Parathyroid adenoma (tissue), 2 donors: ENCODE measurements around the gene SKAP1.

ENCODE experiments used
- H2AFZ ChIP-seq: fragments of 300-600 bp; sonication (generic); one replicate; pipeline ENCODE4 v1.7.0; 2017; ENCODE audit warnings: antibody characterized with exemption, mild to moderate bottlenecking
- H3K27ac ChIP-seq: fragments of 300-600 bp; sonication (generic); one replicate; pipeline ENCODE4 v1.7.0; 2017
- H3K27me3 ChIP-seq: fragments of 300-600 bp; sonication (generic); one replicate; pipeline ENCODE4 v1.7.0; 2017; ENCODE audit warnings: low read length; ENCODE audit not compliant: control insufficient read depth, insufficient read depth
- H3K36me3 ChIP-seq: fragments of 300-600 bp; sonication (generic); one replicate; pipeline ENCODE4 v1.7.0; 2017; ENCODE audit warnings: low read length; ENCODE audit not compliant: control insufficient read depth, insufficient read depth
- H3K4me1 ChIP-seq: fragments of 300-600 bp; sonication (generic); one replicate; pipeline ENCODE4 v1.7.0; 2017; ENCODE audit warnings: control low read depth
- H3K4me2 ChIP-seq: fragments of 300-600 bp; sonication (generic); one replicate; pipeline ENCODE4 v1.7.0; 2017; ENCODE audit warnings: low read length
- H3K4me3 ChIP-seq: fragments of 300-600 bp; sonication (generic); one replicate; pipeline ENCODE4 v1.7.0; 2017; ENCODE audit warnings: low read depth, low read length
- H3K79me2 ChIP-seq: fragments of 300-600 bp; sonication (generic); one replicate; pipeline ENCODE4 v1.7.0; 2017; ENCODE audit warnings: control low read depth
- H3K9ac ChIP-seq: fragments of 300-600 bp; sonication (generic); one replicate; pipeline ENCODE4 v1.7.0; 2017; ENCODE audit warnings: mild to moderate bottlenecking
- H3K9me3 ChIP-seq: fragments of 300-600 bp; sonication (generic); one replicate; pipeline ENCODE4 v1.7.0; 2017; ENCODE audit warnings: low read length; ENCODE audit not compliant: control insufficient read depth
- TF ChIP-seq, protein P1 (sequence below): fragments of 300-600 bp; sonication (generic); IDR thresholded peaks from one replicate; pipeline ENCODE4 v1.7.0; 2017; ENCODE audit warnings: antibody characterized with exemption, mild to moderate bottlenecking
- donor health status: primary hyperparathyroidism.

SKAP1 gene

DNA sequence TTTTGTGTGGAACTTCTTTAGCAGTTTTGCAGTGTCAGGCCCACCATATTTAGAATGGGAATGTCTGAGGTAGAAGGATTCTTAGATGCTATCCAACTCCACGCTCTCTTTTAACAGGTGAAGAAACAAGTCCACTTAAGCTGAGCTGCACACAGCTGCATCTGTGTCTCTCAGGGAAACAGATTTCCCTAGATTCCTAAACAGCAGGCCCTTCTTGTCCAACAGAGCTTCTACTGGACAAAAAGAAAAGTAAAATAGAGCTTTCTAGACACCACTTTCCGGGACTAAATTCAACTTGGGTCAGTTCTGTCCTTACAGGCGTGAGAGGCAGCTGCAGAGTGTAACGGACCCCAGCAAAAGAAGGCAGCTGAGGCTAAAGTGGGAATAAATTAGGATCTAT lies 270.8 kb downstream of the SKAP1 start:
- no peaks in the 10 kb centered on the region for H3K27me3 ChIP-seq
- TF ChIP-seq, protein P1, sequence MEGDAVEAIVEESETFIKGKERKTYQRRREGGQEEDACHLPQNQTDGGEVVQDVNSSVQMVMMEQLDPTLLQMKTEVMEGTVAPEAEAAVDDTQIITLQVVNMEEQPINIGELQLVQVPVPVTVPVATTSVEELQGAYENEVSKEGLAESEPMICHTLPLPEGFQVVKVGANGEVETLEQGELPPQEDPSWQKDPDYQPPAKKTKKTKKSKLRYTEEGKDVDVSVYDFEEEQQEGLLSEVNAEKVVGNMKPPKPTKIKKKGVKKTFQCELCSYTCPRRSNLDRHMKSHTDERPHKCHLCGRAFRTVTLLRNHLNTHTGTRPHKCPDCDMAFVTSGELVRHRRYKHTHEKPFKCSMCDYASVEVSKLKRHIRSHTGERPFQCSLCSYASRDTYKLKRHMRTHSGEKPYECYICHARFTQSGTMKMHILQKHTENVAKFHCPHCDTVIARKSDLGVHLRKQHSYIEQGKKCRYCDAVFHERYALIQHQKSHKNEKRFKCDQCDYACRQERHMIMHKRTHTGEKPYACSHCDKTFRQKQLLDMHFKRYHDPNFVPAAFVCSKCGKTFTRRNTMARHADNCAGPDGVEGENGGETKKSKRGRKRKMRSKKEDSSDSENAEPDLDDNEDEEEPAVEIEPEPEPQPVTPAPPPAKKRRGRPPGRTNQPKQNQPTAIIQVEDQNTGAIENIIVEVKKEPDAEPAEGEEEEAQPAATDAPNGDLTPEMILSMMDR = no peak
- H3K4me2 ChIP-seq = no peak overlapping the region
- no peaks in the 10 kb centered on the region for H3K36me3 ChIP-seq
- no peaks in the 10 kb centered on the region for H3K79me2 ChIP-seq
- no peak overlapping the region for H3K9ac ChIP-seq
- no peaks in the 10 kb centered on the region for H3K4me1 ChIP-seq
- no peak overlapping the region for H3K27ac ChIP-seq
- no peak overlapping the region for H2AFZ ChIP-seq
- no peaks in the 10 kb centered on the region for H3K9me3 ChIP-seq
- H3K4me3 ChIP-seq = no peak overlapping the region

DNA sequence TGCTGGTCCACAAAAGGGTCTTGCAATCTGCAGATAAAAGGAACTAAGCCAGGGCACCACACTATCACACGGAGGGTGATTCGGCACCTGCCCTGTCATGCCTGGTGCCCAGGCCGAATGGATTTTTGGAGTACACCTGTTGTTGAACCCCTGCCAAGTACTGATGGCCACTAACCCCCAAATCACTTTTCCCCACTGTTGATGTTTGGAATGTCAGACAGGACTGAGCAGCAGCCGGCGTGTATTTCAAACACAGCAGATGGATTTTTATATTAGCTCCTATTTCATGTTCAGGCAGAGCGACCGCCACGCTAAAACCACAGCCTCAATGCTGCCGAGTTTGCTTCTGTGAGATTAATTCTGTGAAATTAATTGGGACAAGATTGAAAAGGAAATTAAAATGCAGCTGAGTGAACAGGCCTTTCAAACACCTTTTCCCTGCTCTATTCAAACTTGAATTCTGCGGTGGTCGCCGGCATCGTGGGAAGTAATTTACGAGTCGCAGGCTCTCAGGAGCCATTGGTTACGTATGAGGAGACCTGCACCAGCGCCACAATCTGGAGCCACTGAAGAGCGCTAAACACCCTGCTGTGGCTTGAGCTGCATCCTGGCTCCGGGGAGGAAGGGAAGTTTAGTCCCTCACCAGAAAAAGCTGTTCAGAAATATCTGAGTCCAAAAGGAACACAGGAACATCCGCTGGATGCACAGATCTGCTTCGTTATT lies 274.0 kb downstream of the SKAP1 start:
- TF ChIP-seq, protein P1 = no peak
- Histone ChIP-seq H3K36me3 (no peaks in the 10 kb centered on the region), H3K4me3 (no peak overlapping the region), H3K9me3 (no peaks in the 10 kb centered on the region), H3K9ac (no peak overlapping the region), H3K4me2 (no peak overlapping the region), H3K27me3 (no peaks in the 10 kb centered on the region), H2AFZ (no peak overlapping the region), H3K27ac (no peak overlapping the region), H3K4me1 (no peaks in the 10 kb centered on the region), H3K79me2 (no peaks in the 10 kb centered on the region)

DNA sequence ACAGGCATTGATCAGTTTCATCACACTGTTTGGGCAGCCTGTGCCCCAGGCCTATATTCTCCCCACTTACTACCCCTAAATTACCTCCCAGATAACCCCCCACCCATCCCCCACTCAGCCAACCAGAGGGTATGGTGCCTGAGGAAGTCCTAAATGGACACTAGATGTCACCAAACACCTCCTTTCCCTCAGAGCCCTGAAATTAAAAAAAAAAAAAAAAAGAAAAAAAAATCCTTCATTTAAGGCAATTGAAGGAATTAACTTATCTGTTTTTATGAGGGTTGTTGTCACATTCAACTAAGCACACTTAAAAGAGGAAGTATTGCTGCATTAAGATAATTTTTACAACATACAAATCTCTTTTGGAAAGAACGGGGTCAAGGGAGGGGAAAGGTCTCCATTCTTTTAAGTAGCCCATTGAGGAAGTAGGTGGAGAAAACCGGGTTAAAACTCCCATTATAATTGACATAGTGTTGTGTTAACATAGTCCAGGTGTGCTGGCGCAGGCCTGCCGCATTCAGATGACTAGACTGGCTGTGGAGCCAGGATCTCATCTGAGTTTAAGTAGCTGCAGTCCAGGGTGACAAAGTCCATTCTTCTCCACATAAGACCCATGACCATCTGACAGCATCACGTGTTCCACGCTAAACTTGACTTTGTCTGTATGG lies 276.2 kb downstream of the SKAP1 start:
- no peaks in the 10 kb centered on the region for H3K36me3 ChIP-seq
- H3K27me3 ChIP-seq = no peaks in the 10 kb centered on the region
- no peaks in the 10 kb centered on the region for H3K79me2 ChIP-seq
- no peak overlapping the region for H3K4me2 ChIP-seq
- H2AFZ ChIP-seq = no peak overlapping the region
- H3K9ac ChIP-seq = no peak overlapping the region
- H3K9me3 ChIP-seq = no peaks in the 10 kb centered on the region
- H3K4me1 ChIP-seq = no peaks in the 10 kb centered on the region
- H3K4me3 ChIP-seq = no peak overlapping the region
- TF ChIP-seq, protein P1 = peak; percentile 28
- no peak overlapping the region for H3K27ac ChIP-seq

DNA sequence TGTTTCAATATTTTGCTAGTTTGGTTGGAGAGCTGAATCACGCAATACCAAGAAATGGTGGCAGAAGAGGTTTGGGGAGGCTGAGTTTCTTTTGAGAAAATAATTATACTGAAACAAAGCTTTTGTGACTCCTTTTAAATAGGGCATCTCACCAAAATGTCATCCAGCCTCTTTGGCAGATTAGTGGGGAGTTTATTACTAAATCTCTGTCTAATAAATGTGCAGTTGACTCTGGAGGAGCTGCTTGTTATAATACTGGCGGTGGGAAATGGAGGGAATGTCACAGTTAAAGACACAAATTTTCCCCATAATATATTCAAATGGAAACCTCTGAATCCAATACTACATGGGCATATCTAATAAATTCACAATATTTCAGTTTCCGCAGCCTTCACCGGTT lies 277.7 kb downstream of the SKAP1 start:
- H3K27me3 ChIP-seq = no peaks in the 10 kb centered on the region
- H3K27ac ChIP-seq = no peak overlapping the region
- TF ChIP-seq, protein P1 = no peak

More for the DNA sequence above, 277.7 kb downstream of the SKAP1 start:
- Histone ChIP-seq H3K9ac (no peak overlapping the region), H3K9me3 (no peaks in the 10 kb centered on the region), H3K4me3 (no peak overlapping the region), H3K4me1 (no peaks in the 10 kb centered on the region), H3K36me3 (no peaks in the 10 kb centered on the region), H3K4me2 (no peak overlapping the region), H2AFZ (no peak overlapping the region), H3K79me2 (no peaks in the 10 kb centered on the region)
